Measurements from ENCODE around the gene MCC.

The MCC gene

DNA sequence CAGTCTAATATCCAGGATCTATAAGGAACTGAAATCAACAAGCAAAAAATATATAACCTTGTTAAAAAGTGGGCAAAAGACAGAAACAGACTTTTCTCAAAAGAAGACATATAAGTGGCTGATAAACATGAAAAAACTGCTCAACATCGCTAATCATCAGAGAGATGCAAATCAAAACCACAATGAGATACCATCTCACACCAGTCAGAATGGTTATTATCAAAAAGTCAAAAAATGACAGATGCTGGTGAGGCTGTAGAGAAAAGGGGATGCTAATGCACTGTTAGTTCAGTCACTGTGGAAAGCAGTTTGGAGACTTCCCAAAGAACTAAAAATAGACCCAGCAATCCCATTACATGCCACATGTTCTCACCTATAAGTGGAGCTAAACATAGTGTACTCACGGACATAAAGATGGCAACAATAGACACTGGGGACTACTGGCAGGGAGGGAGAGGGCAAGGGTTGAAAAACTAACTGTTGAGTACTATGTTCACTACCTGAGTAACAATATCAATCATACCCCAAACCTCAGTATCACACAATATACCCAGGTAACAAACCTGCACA is 41.8 kb downstream of the MCC start:
- TF ChIP-seq CTCF (IDR thresholded peaks at IDR 0.05; ENCODE audit: borderline replicate concordance, control extremely low read depth, extremely low read depth, insufficient read depth, missing control alignments) = no peak
- in situ Hi-C loops (cut with MboI; ENCODE audit: low sequenced_read_pairs, unreplicated experiment) = no loop called here

DNA sequence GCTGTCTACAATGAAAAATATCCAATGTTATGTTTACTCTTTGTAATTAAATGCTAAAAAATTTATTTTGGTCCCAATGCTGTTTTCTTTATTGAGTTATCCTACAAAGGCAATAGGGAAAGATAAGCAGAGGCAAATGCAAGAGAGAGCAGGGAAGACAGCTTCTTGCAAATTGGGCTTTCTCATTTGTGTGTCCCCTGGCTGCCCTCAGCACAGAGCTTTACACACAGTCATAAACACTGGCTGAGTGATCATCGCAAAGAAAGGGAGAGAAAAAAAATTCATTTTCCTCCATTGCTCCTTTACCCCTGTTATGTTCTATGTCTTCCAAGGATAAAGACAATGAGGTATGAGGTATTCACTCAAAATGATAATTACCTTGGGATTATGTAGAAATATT is 51.1 kb downstream of the MCC start:
- in situ Hi-C loops (cut with MboI; ENCODE audit: low sequenced_read_pairs, unreplicated experiment) = no loop called here
- no peak for DNase-seq (ENCODE audit: low spot score)
- TF ChIP-seq CTCF (IDR thresholded peaks at IDR 0.05; ENCODE audit: borderline replicate concordance, control extremely low read depth, extremely low read depth, insufficient read depth, missing control alignments) = no peak

More for the DNA sequence above, 41.8 kb downstream of the MCC start:
- DNase-seq (ENCODE audit: low spot score) = no peak

GRCh38 chr5:113435575-113435974 is 52.7 kb downstream of the MCC start:
- no peak for TF ChIP-seq CTCF (IDR thresholded peaks at IDR 0.05; ENCODE audit: borderline replicate concordance, control extremely low read depth, extremely low read depth, insufficient read depth, missing control alignments)
- in situ Hi-C loops (cut with MboI; ENCODE audit: low sequenced_read_pairs, unreplicated experiment) = no loop called here
- no peak for DNase-seq (ENCODE audit: low spot score)

- DNase-seq (ENCODE audit: low spot score) = no peak
- no peak for TF ChIP-seq CTCF (IDR thresholded peaks at IDR 0.05; ENCODE audit: borderline replicate concordance, control extremely low read depth, extremely low read depth, insufficient read depth, missing control alignments)
- in situ Hi-C loops (cut with MboI; ENCODE audit: low sequenced_read_pairs, unreplicated experiment) = no loop called here
Measured at GRCh38 chr5:113434889-113435288, 53.4 kb downstream of the MCC start, which contains the start of gene TSSK1B. TSS of gene TSSK1B (minus strand) at chr5:113434989. CDS start at chr5:113434839, 150 bp downstream.

- no peak for DNase-seq (ENCODE audit: low spot score)
- in situ Hi-C loops (cut with MboI; ENCODE audit: low sequenced_read_pairs, unreplicated experiment) = no loop called here
- TF ChIP-seq CTCF (IDR thresholded peaks at IDR 0.05; ENCODE audit: borderline replicate concordance, control extremely low read depth, extremely low read depth, insufficient read depth, missing control alignments) = no peak
Measured at GRCh38 chr5:113433862-113434612, 54.2 kb downstream of the MCC start.

- TF ChIP-seq CTCF (IDR thresholded peaks at IDR 0.05; ENCODE audit: borderline replicate concordance, control extremely low read depth, extremely low read depth, insufficient read depth, missing control alignments) = no peak
- DNase-seq (ENCODE audit: low spot score) = no peak
- in situ Hi-C loops (cut with MboI; ENCODE audit: low sequenced_read_pairs, unreplicated experiment) = no loop called here
Measured at GRCh38 chr5:113433071-113433470, 55.2 kb downstream of the MCC start.

All from GM13976 (cell line).